MCF 10A (cell line): ENCODE data around the gene ANO2. TPM values are rescaled to one million over a fixed set of nuclear protein-coding genes. Genes with fewer than 3 reads are reported as not detected.

Experiments used
- BruUV-seq: library from RNA; stranded (reverse); fragments of 400-500 nt; replicated peaks from 2 replicates; lab custom pipeline; 2021; lab: Mats Ljungman, UMichigan
- CTCF ChIA-PET: fragments of 300-600 bp; sonication (Branson Sonifier 250); formaldehyde crosslinking; extraction: SDS; loops from one replicate; lab custom pipeline; 2021; ENCODE audit warnings: antibody characterized with exemption, inconsistent platforms; lab: Yijun Ruan, JAX
- POLR2A ChIA-PET: fragments of 300-600, 350-650 bp; sonication (Branson Sonifier 250); formaldehyde crosslinking; extraction: SDS; loops from one replicate; lab custom pipeline; 2020; ENCODE audit warnings: antibody characterized with exemption, inconsistent platforms; lab: Yijun Ruan, JAX
- DNase-seq: peaks from one replicate; pipeline ENCODE4 v3.0.0-alpha.2; 2018; ENCODE audit not compliant: unreplicated experiment
- H3K27ac Mint-ChIP-seq: one replicate; pipeline ENCODE4 v1.8.0; 2022; ENCODE audit warnings: mild to moderate bottlenecking, low read depth, mixed read lengths; ENCODE audit not compliant: unreplicated experiment
- H3K27me3 Mint-ChIP-seq: one replicate; pipeline ENCODE4 v1.8.0; 2022; ENCODE audit warnings: mixed read lengths; ENCODE audit not compliant: insufficient read depth, unreplicated experiment
- H3K36me3 Mint-ChIP-seq: one replicate; pipeline ENCODE4 v1.8.0; 2022; ENCODE audit warnings: mild to moderate bottlenecking, moderate library complexity, mixed read lengths; ENCODE audit not compliant: insufficient read depth, unreplicated experiment
- H3K4me1 Mint-ChIP-seq: one replicate; pipeline ENCODE4 v1.8.0; 2022; ENCODE audit warnings: mixed read lengths; ENCODE audit not compliant: insufficient read depth, unreplicated experiment
- H3K4me3 Mint-ChIP-seq: one replicate; pipeline ENCODE4 v1.8.0; 2022; ENCODE audit warnings: mild to moderate bottlenecking, moderate library complexity, mixed read lengths; ENCODE audit not compliant: unreplicated experiment
- H3K9me3 Mint-ChIP-seq: one replicate; pipeline ENCODE4 v1.8.0; 2022; ENCODE audit warnings: mixed read lengths; ENCODE audit not compliant: unreplicated experiment
- CTCF ChIP-seq: fragments of 200-600 bp; IDR thresholded peaks from one replicate; pipeline ENCODE4 v1.8.0; 2022; ENCODE audit warnings: antibody characterized with exemption, mild to moderate bottlenecking; ENCODE audit not compliant: unreplicated experiment
- intact Hi-C: fragments of 100-400 bp; cut with micrococcal nuclease; formaldehyde crosslinking; loops from 2 replicates; pipeline ENCODE4 v1.14.1; 2022
- total RNA-seq: library from RNA; stranded (reverse); gene quantifications from 2 replicates; pipeline ENCODE4 v1.2.3, GENCODE V29; 2022

The ANO2 gene
- total RNA-seq, 1 experiment from 2014 or later = not detected

GRCh38 chr12:5514016-5514415 lies 431.0 kb downstream of the ANO2 start:
- ChIA-PET CTCF (no interaction called here), POLR2A (no interaction called here)
- Mint-ChIP-seq H3K36me3 (peaks cover 6% of the 10 kb centered on the region), H3K27ac (no peak overlapping the region), H3K4me1 (no peaks in the 10 kb centered on the region), H3K9me3 (peaks cover 38% of the 10 kb centered on the region), H3K4me3 (no peak overlapping the region), H3K27me3 (no peaks in the 10 kb centered on the region)
- intact Hi-C loops = no loop called here
- no TSS peak for BruUV-seq
- DNase-seq = no peak
- TF ChIP-seq CTCF = no peak

- no peak overlapping the region for H3K4me3 Mint-ChIP-seq
- POLR2A ChIA-PET = no interaction called here
Observed at GRCh38 chr12:5513406-5513805, 431.7 kb downstream of the ANO2 start.

More at GRCh38 chr12:5513406-5513805, 431.7 kb downstream of the ANO2 start:
- Mint-ChIP-seq H3K27me3 (no peaks in the 10 kb centered on the region), H3K27ac (no peak overlapping the region), H3K36me3 (peaks cover under 1% of the 10 kb centered on the region), H3K4me1 (no peaks in the 10 kb centered on the region), H3K9me3 (peaks cover 36% of the 10 kb centered on the region)
- no peak for TF ChIP-seq CTCF
- CTCF ChIA-PET = interaction anchor here (0.7 kb wide), 1 partner anchor 370 kb away, joined by 3 read pairs; no protein-coding TSS in a partner anchor
- intact Hi-C loops = no loop called here
- BruUV-seq = no TSS peak
- DNase-seq = no peak

Other genes with a start within 250 kb of the ANO2 start
- gene VWF, start 179.4 kb upstream of the ANO2 start, total RNA-seq = not detected in 2 replicates